ENCODE results near the gene RAB27A. TPM values are rescaled to one million over a fixed set of nuclear protein-coding genes. Genes with fewer than 3 reads are reported as not detected.

RAB27A gene
- total and polyA plus RNA-seq, 9 of the 15 experiments (the other 6 are each of a cell fraction or from before 2014, with no cell fraction given), result 31.5 to 171 (median 80.4) TPM

- TF ChIP-seq ZBTB33 (CRISPR knock-in tag; IDR thresholded peaks at IDR 0.05) (peak; percentile 57; the same call in 1 of the 2 replicates), CBFA2T3 (IDR thresholded peaks at IDR 0.05) (no peak), THRB (CRISPR knock-in tag; conservative IDR thresholded peaks at IDR 0.05) (no peak), IRF9 (tag; IDR thresholded peaks at IDR 0.05) (peak; percentile 45; the same call in 1 of the 2 replicates), ZNF277 (CRISPR knock-in tag; IDR thresholded peaks at IDR 0.05; ENCODE audit: borderline replicate concordance) (no peak), SMAD3 (CRISPR knock-in tag; conservative IDR thresholded peaks at IDR 0.05) (no peak), EP300 (IDR thresholded peaks at IDR 0.05; ENCODE audit: low read length) (no peak)
Measured at GRCh38 chr15:55247766-55248427, 41.7 kb downstream of the RAB27A start (continued).
